Panc1 (cell line): ENCODE data around the gene ACOT12.

Experiments
- SIN3A ChIP-seq: IDR thresholded peaks from 2 replicates; pipeline ENCODE4 v1.6.1; 2012; ENCODE audit warnings: low read depth, mild to moderate bottlenecking, low read length, moderate library complexity, borderline replicate concordance; ENCODE audit not compliant: insufficient read depth
- TF ChIP-seq, protein P1 (sequence below): fragments of 450-650 bp; IDR thresholded peaks from 2 replicates; pipeline ENCODE4 v1.5.1; 2017; ENCODE audit warnings: mild to moderate bottlenecking

DNA sequence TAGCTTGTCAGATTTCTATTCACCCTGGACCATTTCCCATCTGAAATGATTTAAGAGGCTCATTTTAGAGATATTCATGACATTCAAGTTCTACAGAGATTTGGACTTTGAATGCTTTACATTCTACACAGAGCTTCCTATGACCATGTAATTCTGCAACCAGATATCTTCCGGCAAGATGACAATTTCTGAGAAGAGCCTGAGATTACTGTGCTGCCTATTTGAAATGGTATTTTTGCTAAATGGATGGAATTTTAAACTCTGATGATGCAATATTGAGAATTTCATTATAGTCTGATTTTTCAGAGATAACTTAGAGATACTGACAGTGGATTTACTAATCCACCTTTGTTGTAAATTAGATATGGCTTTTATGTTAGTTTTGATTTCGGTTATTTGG is 16.0 kb upstream of the ACOT12 start:
- TF ChIP-seq, protein P1, sequence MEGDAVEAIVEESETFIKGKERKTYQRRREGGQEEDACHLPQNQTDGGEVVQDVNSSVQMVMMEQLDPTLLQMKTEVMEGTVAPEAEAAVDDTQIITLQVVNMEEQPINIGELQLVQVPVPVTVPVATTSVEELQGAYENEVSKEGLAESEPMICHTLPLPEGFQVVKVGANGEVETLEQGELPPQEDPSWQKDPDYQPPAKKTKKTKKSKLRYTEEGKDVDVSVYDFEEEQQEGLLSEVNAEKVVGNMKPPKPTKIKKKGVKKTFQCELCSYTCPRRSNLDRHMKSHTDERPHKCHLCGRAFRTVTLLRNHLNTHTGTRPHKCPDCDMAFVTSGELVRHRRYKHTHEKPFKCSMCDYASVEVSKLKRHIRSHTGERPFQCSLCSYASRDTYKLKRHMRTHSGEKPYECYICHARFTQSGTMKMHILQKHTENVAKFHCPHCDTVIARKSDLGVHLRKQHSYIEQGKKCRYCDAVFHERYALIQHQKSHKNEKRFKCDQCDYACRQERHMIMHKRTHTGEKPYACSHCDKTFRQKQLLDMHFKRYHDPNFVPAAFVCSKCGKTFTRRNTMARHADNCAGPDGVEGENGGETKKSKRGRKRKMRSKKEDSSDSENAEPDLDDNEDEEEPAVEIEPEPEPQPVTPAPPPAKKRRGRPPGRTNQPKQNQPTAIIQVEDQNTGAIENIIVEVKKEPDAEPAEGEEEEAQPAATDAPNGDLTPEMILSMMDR = no peak
- no peak for TF ChIP-seq SIN3A
